ENCODE results near the gene LDLRAD4.

- no peak for TF ChIP-seq EZH2 (IDR thresholded peaks at IDR 0.05; ENCODE audit: borderline replicate concordance, low read depth, low read length, poor library complexity, severe bottlenecking)
- TF ChIP-seq CTCF (conservative IDR thresholded peaks at IDR 0.05; ENCODE audit: low read depth, low read length): no peak
Observed at GRCh38 chr18:13240060-13240725, 21.6 kb downstream of the LDLRAD4 start.

Data from A673 (cell line).